Endothelial cell of umbilical vein (primary cell): Measurements from ENCODE around the gene FAM168A. TPM values are rescaled to one million over a fixed set of nuclear protein-coding genes. Genes with fewer than 3 reads are reported as not detected.

Experiments
- BruUV-seq: library from RNA; stranded (reverse); fragments of 400-500 nt; replicated peaks from 2 replicates; lab custom pipeline; 2021; lab: Mats Ljungman, UMichigan
- CTCF ChIA-PET: fragments of 300-600, 350-600 bp; sonication (Branson Sonifier 250); formaldehyde crosslinking; loops from one replicate; lab custom pipeline; 2021; ENCODE audit warnings: antibody characterized with exemption, inconsistent platforms; lab: Charles Lee
- POLR2A ChIA-PET: fragments of 300-600, 350-600 bp; sonication (Branson Sonifier 250); formaldehyde crosslinking; loops from one replicate; lab custom pipeline; 2021; ENCODE audit warnings: antibody characterized with exemption, inconsistent platforms; lab: Charles Lee
- DNase-seq: peaks from one replicate; pipeline ENCODE4 v3.0.0-alpha.2; 2011; ENCODE audit warnings: low read depth, low spot score
- FAIRE-seq: peaks from 2 replicates; lab custom pipeline; 2011; peaks lifted over from hg19 to GRCh38; lab: Jason Lieb, UNC
- H2AFZ ChIP-seq: 2 replicates; pipeline ENCODE4 v1.6.0; 2012; ENCODE audit warnings: low read depth, low read length, control low read depth, inconsistent platforms
- H3K27ac ChIP-seq: 2 replicates; pipeline ENCODE4 v1.5.1; 2011; ENCODE audit warnings: low read depth, mild to moderate bottlenecking, control low read depth, low read length, moderate library complexity; ENCODE audit not compliant: insufficient read depth
- H3K27me3 ChIP-seq, 2 experiments: 2 replicates each; pipeline versions ENCODE4 v1.6.0 to v1.6.1; 2011; ENCODE audit warnings: low read length in 2 of 2, mixed read lengths in 1 of 2; ENCODE audit not compliant: control insufficient read depth in 2 of 2, insufficient read depth in 2 of 2
- H3K36me3 ChIP-seq, 2 experiments: 2 replicates in 1 of 2; 3 replicates in 1 of 2; pipeline ENCODE4 v1.5.1; 2011; ENCODE audit warnings: low read length in 2 of 2, mild to moderate bottlenecking in 1 of 2, moderate library complexity in 1 of 2; ENCODE audit not compliant: control insufficient read depth in 2 of 2, insufficient read depth in 2 of 2; ENCODE audit errors: extremely low read depth in 1 of 2
- H3K4me1 ChIP-seq: 3 replicates; pipeline ENCODE4 v1.5.1; 2011; ENCODE audit warnings: mild to moderate bottlenecking, low read length; ENCODE audit not compliant: control insufficient read depth, insufficient read depth; ENCODE audit errors: extremely low read depth
- H3K4me2 ChIP-seq: 2 replicates; pipeline ENCODE4 v1.6.1; 2011; ENCODE audit warnings: low read length, control low read depth, mixed read lengths; ENCODE audit not compliant: insufficient read depth
- H3K4me3 ChIP-seq, 3 experiments: fragments of 200-600 bp in 1 of 3; sonication (generic), shearing (Covaris generic) in 1 of 3; replicated peaks in 1 of 3; 2 replicates each; pipeline ENCODE4 v1.5.1; 2011 to 2016; ENCODE audit warnings: control low read depth in 3 of 3, low read length in 3 of 3, mild to moderate bottlenecking in 2 of 3, inconsistent platforms in 1 of 3, low read depth in 1 of 3, moderate library complexity in 1 of 3; ENCODE audit not compliant: insufficient read depth in 1 of 3
- H3K79me2 ChIP-seq: 2 replicates; pipeline ENCODE4 v1.6.0; 2012; ENCODE audit warnings: low read length, inconsistent platforms; ENCODE audit not compliant: control insufficient read depth, insufficient read depth
- H3K9ac ChIP-seq: replicated peaks from 2 replicates; pipeline ENCODE3; 2011; ENCODE audit warnings: low read length, control low read depth; ENCODE audit not compliant: insufficient read depth; ENCODE audit errors: extremely low read depth
- H3K9me1 ChIP-seq: replicated peaks from 3 replicates; pipeline ENCODE4 v1.6.0; 2011; ENCODE audit warnings: mild to moderate bottlenecking, low read length; ENCODE audit not compliant: control insufficient read depth, insufficient read depth; ENCODE audit errors: extremely low read depth
- H3K9me3 ChIP-seq: replicated peaks from 2 replicates; pipeline ENCODE4 v1.5.1; 2012; ENCODE audit warnings: low read length, inconsistent platforms; ENCODE audit not compliant: control insufficient read depth, insufficient read depth
- H4K20me1 ChIP-seq: replicated peaks from 2 replicates; pipeline ENCODE3; 2011; ENCODE audit warnings: mild to moderate bottlenecking, low read length; ENCODE audit not compliant: control insufficient read depth, insufficient read depth; ENCODE audit errors: extremely low read depth
- EZH2 ChIP-seq: IDR thresholded peaks from 2 replicates; pipeline ENCODE4 v1.6.1; 2012; ENCODE audit warnings: borderline replicate concordance, low read depth, mild to moderate bottlenecking, moderate library complexity, low read length, inconsistent platforms; ENCODE audit not compliant: severe bottlenecking
- FOS ChIP-seq: IDR thresholded peaks from 2 replicates; pipeline ENCODE4 v1.6.1; 2011; ENCODE audit warnings: mild to moderate bottlenecking, low read length, moderate library complexity, borderline replicate concordance; ENCODE audit not compliant: insufficient read depth
- GATA2 ChIP-seq: IDR thresholded peaks from 2 replicates; pipeline ENCODE4 v1.7.0; 2011; ENCODE audit warnings: low read depth, mild to moderate bottlenecking, moderate library complexity, mixed read lengths, low read length; ENCODE audit not compliant: insufficient read length, insufficient read depth
- JUN ChIP-seq: IDR thresholded peaks from 2 replicates; pipeline ENCODE4 v1.6.1; 2011; ENCODE audit warnings: borderline replicate concordance, low read depth; ENCODE audit not compliant: insufficient read length, insufficient read depth
- MYC ChIP-seq: IDR thresholded peaks from one replicate; pipeline ENCODE4 v1.6.1; 2011; ENCODE audit warnings: mild to moderate bottlenecking, low read depth, low read length
- POLR2A ChIP-seq: IDR thresholded peaks from 2 replicates; pipeline ENCODE4 v1.6.1; 2012; ENCODE audit warnings: low read depth, mild to moderate bottlenecking, control low read depth, low read length
- POLR2AphosphoS5 ChIP-seq: IDR thresholded peaks from 2 replicates; pipeline ENCODE4 v1.6.1; 2012; ENCODE audit warnings: low read depth, mild to moderate bottlenecking, control low read depth, low read length, moderate library complexity; ENCODE audit not compliant: insufficient read depth
- dilution Hi-C: fragments of 300-500 bp; cut with MboI; formaldehyde crosslinking; loops from one replicate; pipeline ENCODE4 v1.15.0; 2019; ENCODE audit warnings: low sequenced_read_pairs; ENCODE audit not compliant: extremely low pct_ligation_motif_present
- intact Hi-C: fragments of 100-400 bp; cut with micrococcal nuclease; formaldehyde crosslinking; loops from one replicate; pipeline ENCODE4 v1.10.0; 2022
- polyA plus RNA-seq, 4 experiments: library from polyadenylated mRNA; depleted of rRNA in 3 of 4; stranded (reverse) in 3 of 4; unstranded in 1 of 4; fragments of >200 nt; gene quantifications; 2 replicates each; pipeline versions ENCODE4 v1.2.1 to v1.2.3, GENCODE V29; 2011 to 2012; ENCODE audit warnings: missing spikeins in 1 of 4
- total RNA-seq: library from RNA; stranded (reverse); gene quantifications from 2 replicates; pipeline ENCODE4 v1.2.3, GENCODE V29; 2021
- TF ChIP-seq, protein P1 (sequence below): IDR thresholded peaks from 2 replicates; pipeline ENCODE4 v1.6.1; 2011; ENCODE audit not compliant: insufficient read depth, insufficient read length
- TF ChIP-seq, protein P2 (sequence below), 2 donors: IDR thresholded peaks; 1 replicate in 1 of 2; 2 replicates in 1 of 2; pipeline ENCODE4 v1.5.1; 2011; ENCODE audit warnings: low read length in 2 of 2, mild to moderate bottlenecking in 2 of 2, moderate library complexity in 2 of 2, control low read depth in 1 of 2, inconsistent platforms in 1 of 2, low read depth in 1 of 2; ENCODE audit not compliant: insufficient read depth in 1 of 2; ENCODE audit errors: extremely low read depth in 1 of 2

Gene FAM168A
- total and polyA plus RNA-seq, 2 donors (not counting 3 experiments of a cell fraction or from before 2014, with no cell fraction given): 17.0 to 20.5 TPM

DNA sequence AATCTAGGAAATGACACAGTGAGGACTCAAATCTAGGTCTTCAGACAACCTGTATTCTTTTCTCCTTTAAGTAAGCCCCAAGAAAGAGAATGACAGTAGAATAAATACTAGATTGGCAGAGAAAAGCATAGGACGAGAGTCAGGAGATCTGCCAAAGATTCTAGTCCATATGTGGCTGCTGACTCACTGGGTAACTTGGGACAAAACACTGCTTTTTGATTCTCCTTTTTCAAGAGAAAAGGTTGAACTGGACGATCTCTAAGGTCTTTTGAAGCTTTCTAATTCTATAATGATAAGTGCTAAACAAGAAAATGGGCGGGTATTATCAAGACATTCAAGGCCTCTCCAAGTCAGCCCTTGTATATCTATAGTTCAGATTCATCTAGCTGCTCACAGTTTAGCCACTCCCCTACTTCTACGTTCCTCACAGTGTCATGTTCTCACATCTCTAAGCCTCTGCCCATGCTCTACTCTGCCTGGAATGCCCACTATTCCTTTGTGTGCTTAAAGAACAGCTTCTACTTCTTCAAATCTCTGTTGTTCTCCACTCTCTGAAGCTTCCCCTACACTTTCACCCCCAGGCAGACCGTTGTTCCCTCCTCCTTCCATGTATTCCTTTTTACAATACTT, 168.7 kb downstream of the FAM168A start:
- peak overlapping the region; percentile 56 for H2AFZ ChIP-seq
- FAIRE-seq (peak; percentile 67), DNase-seq (peak; percentile 15)
- intact Hi-C loops: no loop called here
- no peaks in the 10 kb centered on the region for H3K36me3 ChIP-seq
- no peak overlapping the region for H3K4me2 ChIP-seq
- TF ChIP-seq EZH2: no peak
- TF ChIP-seq POLR2AphosphoS5: no peak
- no peak for TF ChIP-seq MYC
- TF ChIP-seq, protein P1, sequence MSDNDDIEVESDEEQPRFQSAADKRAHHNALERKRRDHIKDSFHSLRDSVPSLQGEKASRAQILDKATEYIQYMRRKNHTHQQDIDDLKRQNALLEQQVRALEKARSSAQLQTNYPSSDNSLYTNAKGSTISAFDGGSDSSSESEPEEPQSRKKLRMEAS: no peak
- no peak for TF ChIP-seq FOS
- TF ChIP-seq, protein P2, sequence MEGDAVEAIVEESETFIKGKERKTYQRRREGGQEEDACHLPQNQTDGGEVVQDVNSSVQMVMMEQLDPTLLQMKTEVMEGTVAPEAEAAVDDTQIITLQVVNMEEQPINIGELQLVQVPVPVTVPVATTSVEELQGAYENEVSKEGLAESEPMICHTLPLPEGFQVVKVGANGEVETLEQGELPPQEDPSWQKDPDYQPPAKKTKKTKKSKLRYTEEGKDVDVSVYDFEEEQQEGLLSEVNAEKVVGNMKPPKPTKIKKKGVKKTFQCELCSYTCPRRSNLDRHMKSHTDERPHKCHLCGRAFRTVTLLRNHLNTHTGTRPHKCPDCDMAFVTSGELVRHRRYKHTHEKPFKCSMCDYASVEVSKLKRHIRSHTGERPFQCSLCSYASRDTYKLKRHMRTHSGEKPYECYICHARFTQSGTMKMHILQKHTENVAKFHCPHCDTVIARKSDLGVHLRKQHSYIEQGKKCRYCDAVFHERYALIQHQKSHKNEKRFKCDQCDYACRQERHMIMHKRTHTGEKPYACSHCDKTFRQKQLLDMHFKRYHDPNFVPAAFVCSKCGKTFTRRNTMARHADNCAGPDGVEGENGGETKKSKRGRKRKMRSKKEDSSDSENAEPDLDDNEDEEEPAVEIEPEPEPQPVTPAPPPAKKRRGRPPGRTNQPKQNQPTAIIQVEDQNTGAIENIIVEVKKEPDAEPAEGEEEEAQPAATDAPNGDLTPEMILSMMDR (IDR thresholded peaks at IDR 0.05; ENCODE audit: extremely low read depth in 1 of 2, insufficient read depth in 1 of 2, low read depth in 1 of 2, low read length in 2 of 2): no peak
- no peak for TF ChIP-seq GATA2
- no peak for TF ChIP-seq JUN
- no peak for TF ChIP-seq POLR2A
- BruUV-seq: no TSS peak
- ChIA-PET POLR2A (no interaction called here), CTCF (interaction anchor here (0.5 to 2.1 kb wide), 7 partner anchors 14 to 316 kb away, joined by 3 to 7 read pairs (median 4); no protein-coding TSS in a partner anchor)
- no peak overlapping the region for H3K27ac ChIP-seq
- dilution Hi-C loops: no loop called here
- H3K4me1 ChIP-seq: no peaks in the 10 kb centered on the region
- no peaks in the 10 kb centered on the region for H3K9me1 ChIP-seq
- H3K4me3 ChIP-seq: no peak overlapping the region
- no peaks in the 10 kb centered on the region for H3K27me3 ChIP-seq
- no peaks in the 10 kb centered on the region for H3K79me2 ChIP-seq
- no peak overlapping the region for H3K9ac ChIP-seq
- H3K9me3 ChIP-seq: no peaks in the 10 kb centered on the region
- no peaks in the 10 kb centered on the region for H4K20me1 ChIP-seq
